IMR-90 (cell line): ENCODE data around the gene C1orf52. TPM values are rescaled to one million over a fixed set of nuclear protein-coding genes. Genes with fewer than 3 reads are reported as not detected.
A peak's percentile ranks its signal among the peaks of the same experiment; 100 is the strongest.

ENCODE experiments used
- ATAC-seq: fragments of 200-7000 bp; cut with Tn5 transposase; 2 replicates; pipeline ENCODE4 v1.9.1; 2020; ENCODE audit warnings: low read depth, mild to moderate bottlenecking, moderate library complexity
- BruUV-seq: library from RNA; stranded (reverse); fragments of 400-500 nt; replicated peaks from 2 replicates; lab custom pipeline; 2021; lab: Mats Ljungman, UMichigan
- CTCF ChIA-PET: fragments of 300-600 bp; formaldehyde crosslinking; extraction: SDS; loops from one replicate; lab custom pipeline; 2021; ENCODE audit warnings: antibody characterized with exemption; lab: Yijun Ruan, JAX
- POLR2A ChIA-PET: fragments of 300-600 bp; sonication (Branson Sonifier 250); formaldehyde crosslinking; loops from one replicate; lab custom pipeline; 2022; ENCODE audit warnings: antibody characterized with exemption; ENCODE audit not compliant: unreplicated experiment; lab: Charles Lee
- DNase-seq: peaks from one replicate; pipeline ENCODE4 v3.0.0; 2013
- H2AFZ ChIP-seq: replicated peaks from 2 replicates; pipeline ENCODE3; 2013; ENCODE audit warnings: low read length, mild to moderate bottlenecking; ENCODE audit not compliant: poor library complexity
- H2AK5ac ChIP-seq: 2 replicates; pipeline ENCODE4 v1.6.1; 2013; ENCODE audit warnings: low read depth, low read length, inconsistent platforms
- H2AK9ac ChIP-seq: replicated peaks from 2 replicates; pipeline ENCODE3; 2013; ENCODE audit warnings: mild to moderate bottlenecking, low read depth, low read length, moderate library complexity; ENCODE audit not compliant: poor library complexity
- H2BK120ac ChIP-seq: 2 replicates; pipeline ENCODE4 v1.6.1; 2013; ENCODE audit warnings: low read depth, low read length, inconsistent platforms
- H2BK15ac ChIP-seq: 3 replicates; pipeline ENCODE4 v1.6.1; 2013; ENCODE audit warnings: low read depth, low read length, inconsistent platforms
- H2BK20ac ChIP-seq: 2 replicates; pipeline ENCODE4 v1.6.1; 2013; ENCODE audit warnings: low read depth, mild to moderate bottlenecking, inconsistent platforms, low read length, moderate library complexity
- H2BK5ac ChIP-seq: 2 replicates; pipeline ENCODE4 v1.6.1; 2013; ENCODE audit warnings: mild to moderate bottlenecking, low read depth, low read length, inconsistent platforms; ENCODE audit not compliant: poor library complexity, severe bottlenecking
- H3K14ac ChIP-seq: replicated peaks from 2 replicates; pipeline ENCODE4 v1.6.1; 2013; ENCODE audit warnings: low read depth, low read length, inconsistent platforms
- H3K18ac ChIP-seq: 2 replicates; pipeline ENCODE4 v1.6.1; 2013; ENCODE audit warnings: low read depth, low read length, control low read depth
- H3K23ac ChIP-seq: 2 replicates; pipeline ENCODE4 v1.6.1; 2013; ENCODE audit warnings: low read depth, low read length, inconsistent platforms
- H3K27ac ChIP-seq: 2 replicates; pipeline ENCODE4 v1.5.1; 2013; ENCODE audit warnings: mild to moderate bottlenecking, control low read depth, low read length; ENCODE audit not compliant: insufficient read depth
- H3K27me3 ChIP-seq: 2 replicates; pipeline ENCODE4 v1.6.1; 2013; ENCODE audit warnings: low read length; ENCODE audit not compliant: control insufficient read depth, insufficient read depth
- H3K36me3 ChIP-seq: 2 replicates; pipeline ENCODE4 v1.6.1; 2013; ENCODE audit warnings: low read length, mixed read lengths; ENCODE audit not compliant: control insufficient read depth, insufficient read depth
- H3K4ac ChIP-seq: 2 replicates; pipeline ENCODE4 v1.6.1; 2013; ENCODE audit warnings: low read depth, low read length, inconsistent platforms
- H3K4me1 ChIP-seq: 2 replicates; pipeline ENCODE4 v1.6.1; 2013; ENCODE audit warnings: low read length, mixed read lengths; ENCODE audit not compliant: control insufficient read depth, insufficient read depth
- H3K4me2 ChIP-seq: 2 replicates; pipeline ENCODE4 v1.6.1; 2013; ENCODE audit warnings: low read depth, mild to moderate bottlenecking, control low read depth, low read length, moderate library complexity
- H3K4me3 ChIP-seq: 2 replicates; pipeline ENCODE4 v1.5.1; 2013; ENCODE audit warnings: low read depth, mild to moderate bottlenecking, control low read depth, low read length, moderate library complexity; ENCODE audit not compliant: insufficient read depth
- H3K56ac ChIP-seq: 2 replicates; pipeline ENCODE4 v1.6.1; 2013; ENCODE audit warnings: low read length, inconsistent platforms; ENCODE audit not compliant: insufficient read depth; ENCODE audit errors: extremely low read depth
- H3K79me1 ChIP-seq, 2 experiments: 2 replicates each; pipeline ENCODE4 v1.6.1; 2013; ENCODE audit warnings: low read length in 2 of 2, inconsistent platforms in 1 of 2, low read depth in 1 of 2
- H3K9ac ChIP-seq: 2 replicates; pipeline ENCODE4 v1.6.1; 2013; ENCODE audit warnings: low read depth, low read length, control low read depth
- H3K9me1 ChIP-seq: 2 replicates; pipeline ENCODE4 v1.6.1; 2013; ENCODE audit warnings: low read length, inconsistent platforms; ENCODE audit not compliant: insufficient read depth
- H3K9me3 ChIP-seq: 2 replicates; pipeline ENCODE4 v1.6.1; 2013; ENCODE audit warnings: low read length; ENCODE audit not compliant: control insufficient read depth, insufficient read depth
- H4K20me1 ChIP-seq: 2 replicates; pipeline ENCODE4 v1.6.1; 2013; ENCODE audit warnings: low read length, inconsistent platforms; ENCODE audit not compliant: insufficient read depth
- H4K5ac ChIP-seq: 2 replicates; pipeline ENCODE4 v1.6.1; 2013; ENCODE audit warnings: mild to moderate bottlenecking, low read depth, low read length, control low read depth
- H4K8ac ChIP-seq, 2 experiments: 2 replicates each; pipeline ENCODE4 v1.6.1; 2013; ENCODE audit warnings: low read depth in 2 of 2, low read length in 2 of 2, control low read depth in 1 of 2, inconsistent platforms in 1 of 2
- H4K91ac ChIP-seq: 2 replicates; pipeline ENCODE4 v1.6.1; 2013; ENCODE audit warnings: low read depth, low read length, inconsistent platforms; ENCODE audit not compliant: insufficient read depth
- CEBPB ChIP-seq: IDR thresholded peaks from 2 replicates; pipeline ENCODE4 v1.6.1; 2012; ENCODE audit warnings: low read depth, low read length, improper control_type of control experiment
- CHD1 ChIP-seq: IDR thresholded peaks from 2 replicates; pipeline ENCODE4 v1.6.1; 2012; ENCODE audit warnings: low read depth, low read length, improper control_type of control experiment
- CTCF ChIP-seq: conservative IDR thresholded peaks from 2 replicates; pipeline ENCODE4 v1.5.1; 2012; ENCODE audit warnings: mild to moderate bottlenecking, low read depth, low read length, improper control_type of control experiment
- ELK1 ChIP-seq: fragments of 150-350 bp; IDR thresholded peaks from 2 replicates; pipeline ENCODE4 v1.6.1; 2016; ENCODE audit warnings: low read depth, mild to moderate bottlenecking, low read length, moderate library complexity, borderline replicate concordance
- MAZ ChIP-seq: IDR thresholded peaks from 2 replicates; pipeline ENCODE4 v1.6.1; 2012; ENCODE audit warnings: low read depth, mild to moderate bottlenecking, low read length, improper control_type of control experiment, moderate library complexity, borderline replicate concordance
- MXI1 ChIP-seq: IDR thresholded peaks from 2 replicates; pipeline ENCODE4 v1.6.1; 2012; ENCODE audit warnings: low read depth, mild to moderate bottlenecking, low read length, moderate library complexity, borderline replicate concordance
- NFE2L2 ChIP-seq: fragments of 150-350 bp; IDR thresholded peaks from 2 replicates; pipeline ENCODE4 v1.6.1; 2016; ENCODE audit warnings: low read depth, mild to moderate bottlenecking, low read length
- RCOR1 ChIP-seq: IDR thresholded peaks from 2 replicates; pipeline ENCODE4 v1.6.1; 2012; ENCODE audit warnings: mild to moderate bottlenecking, low read length, improper control_type of control experiment; ENCODE audit not compliant: insufficient replicate concordance
- RFX5 ChIP-seq: IDR thresholded peaks from 2 replicates; pipeline ENCODE4 v1.8.0; 2012; ENCODE audit warnings: low read depth, mild to moderate bottlenecking, low read length, moderate library complexity
- SMC3 ChIP-seq: fragments of 150-350 bp; IDR thresholded peaks from 2 replicates; pipeline ENCODE4 v1.6.1; 2016; ENCODE audit warnings: low read depth, mild to moderate bottlenecking, antibody characterized with exemption, low read length, moderate library complexity
- USF2 ChIP-seq: fragments of 150-350 bp; IDR thresholded peaks from 2 replicates; pipeline ENCODE4 v1.6.1; 2017; ENCODE audit warnings: mild to moderate bottlenecking, antibody characterized with exemption, low read length, low read depth
- WGBS, 2 experiments: methylation state at CpG; one replicate each; pipeline versions ENCODE4 v1.1.5 to v1.1.7; 2013; ENCODE audit warnings: missing lambda C conversion rate in 2 of 2; ENCODE audit not compliant: insufficient read length in 1 of 2; ENCODE audit errors: extremely low coverage in 2 of 2; 5-methylcytosine and 5-hydroxymethylcytosine counted together
- dilution Hi-C: fragments of 300-500 bp; cut with HindIII; formaldehyde crosslinking; loops from one replicate; pipeline ENCODE4 v1.14.3; 2018; ENCODE audit warnings: low sequenced_read_pairs; ENCODE audit not compliant: unreplicated experiment
- in situ Hi-C: fragments of 300-500 bp; cut with MboI; formaldehyde crosslinking; loops from 3 replicates; pipeline ENCODE4 v1.14.3; 2019; ENCODE audit warnings: low sequenced_read_pairs, inconsistent platforms, mixed read lengths
- intact Hi-C: fragments of 100-400 bp; cut with micrococcal nuclease; formaldehyde crosslinking; loops from 2 replicates; pipeline ENCODE4 v1.10.0; 2022
- polyA plus RNA-seq, 3 experiments: library from polyadenylated mRNA; depleted of rRNA; stranded (reverse); fragments of >200 nt; gene quantifications; 2 replicates each; pipeline ENCODE4 v1.2.3, GENCODE V29; 2012; ENCODE audit warnings: low replicate concordance in 1 of 3
- total RNA-seq: library from RNA; depleted of rRNA; stranded (reverse); fragments of >200 nt; gene quantifications from 2 replicates; pipeline ENCODE4 v1.2.3, GENCODE V29; 2012

The C1orf52 gene
- total and polyA plus RNA-seq, 2 of the 4 experiments (the other 2 are of a cell fraction), result 16.3 to 33.5 TPM

GRCh38 chr1:85278853-85279314 is 19.4 kb upstream of the C1orf52 start (continued):
- TF ChIP-seq USF2 (no peak), MXI1 (no peak), SMC3 (no peak), CHD1 (no peak)

- no peak overlapping the region for H3K4ac ChIP-seq
- H3K4me2 ChIP-seq, result no peak overlapping the region
- no peaks in the 10 kb centered on the region for H3K9me3 ChIP-seq
- H2BK15ac ChIP-seq, result 0 out of 3 replicates have a peak overlapping the region, but pooled peaks have one; percentile 52
- no peak overlapping the region for H2BK20ac ChIP-seq
- peaks cover 8% of the 10 kb centered on the region for H3K9me1 ChIP-seq
- no peak overlapping the region for H3K23ac ChIP-seq
- H3K79me1 ChIP-seq, result peaks cover 0 to 41% of the 10 kb centered on the region in 2 experiments; a peak in 2 of 4 replicates
- H2AK5ac ChIP-seq, result peak overlapping the region; percentile 21; the same call in 1 of the 2 replicates
- in situ Hi-C loops (no loop called here), intact Hi-C loops (loop anchor here (5.0 kb wide), 1 partner anchor 1084 kb away; no protein-coding TSS in a partner anchor), dilution Hi-C loops (no loop called here)
- H4K20me1 ChIP-seq, result peaks cover 29% of the 10 kb centered on the region; the same call in 1 of the 2 replicates
- no peak for DNase-seq
- WGBS, 2 experiments, result no CpG with 5 or more reads among the region's 4 CpGs
- H3K27ac ChIP-seq, result no peak overlapping the region
- no peak overlapping the region for H3K18ac ChIP-seq
- H3K4me1 ChIP-seq, result peaks cover 6% of the 10 kb centered on the region
- H4K91ac ChIP-seq, result no peak overlapping the region; the same call in 1 of the 2 replicates
- 0 out of 2 replicates have a peak, but pooled peaks cover 1% of the 10 kb centered on the region for H3K36me3 ChIP-seq
- ATAC-seq, result no peak
- no TSS peak for BruUV-seq
- no peak overlapping the region for H3K4me3 ChIP-seq
- H4K5ac ChIP-seq, result no peak overlapping the region
- no peak overlapping the region for H3K14ac ChIP-seq
- H2BK5ac ChIP-seq, result no peak overlapping the region
- CTCF ChIA-PET, result interaction anchor here (1.3 kb wide), 1 partner anchor 18 kb away, joined by 5 read pairs; the partner anchor contains the start of gene C1orf52
- H2BK120ac ChIP-seq, result no peak overlapping the region
- H2AFZ ChIP-seq, result no peak overlapping the region
- H3K56ac ChIP-seq, result no peak overlapping the region
- no peak overlapping the region for H3K9ac ChIP-seq
- H4K8ac ChIP-seq, result no peak overlapping the region
- no peak overlapping the region for H2AK9ac ChIP-seq
- H3K27me3 ChIP-seq, result no peaks in the 10 kb centered on the region
- POLR2A ChIA-PET, result no interaction called here
- TF ChIP-seq RCOR1, result no peak
- TF ChIP-seq MAZ, result no peak
- TF ChIP-seq RFX5, result no peak
- no peak for TF ChIP-seq USF2
- no peak for TF ChIP-seq CEBPB
- TF ChIP-seq CTCF, result no peak
- TF ChIP-seq ELK1, result no peak
- TF ChIP-seq MXI1, result no peak
- TF ChIP-seq NFE2L2, result no peak
- TF ChIP-seq CHD1, result no peak
Measured at GRCh38 chr1:85277802-85278201, 18.3 kb upstream of the C1orf52 start.
